ENCODE measurements around the gene CROCC2. TPM values are rescaled to one million over a fixed set of nuclear protein-coding genes. Genes with fewer than 3 reads are reported as not detected.

CROCC2 gene
- total RNA-seq, 1 donor from 2014 or later, result not detected

DNA sequence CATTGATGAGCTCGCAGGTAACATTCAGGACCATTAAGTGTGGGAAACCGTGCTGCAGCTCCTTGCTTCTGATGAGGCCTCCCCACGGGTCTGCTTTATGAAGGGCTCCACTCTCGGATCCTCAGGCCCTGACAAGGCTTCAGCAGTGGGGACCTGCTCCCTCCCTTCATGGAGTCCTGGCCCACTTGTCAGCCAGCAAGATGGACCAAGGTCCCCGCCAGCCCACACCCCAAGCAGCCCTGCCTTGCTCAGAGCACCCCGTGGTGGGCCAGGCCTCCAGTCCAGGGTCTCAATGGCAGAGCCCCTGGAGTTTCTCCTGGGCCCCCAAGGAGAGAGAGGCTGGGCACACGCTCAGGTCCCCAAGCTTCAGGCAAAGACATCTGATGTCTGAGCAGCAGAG lies 41.5 kb downstream of the CROCC2 start:
- Mint-ChIP-seq H3K9me3 (ENCODE audit: unreplicated experiment) (no peaks in the 10 kb centered on the region), H3K27ac (ENCODE audit: unreplicated experiment) (no peak overlapping the region)

DNA sequence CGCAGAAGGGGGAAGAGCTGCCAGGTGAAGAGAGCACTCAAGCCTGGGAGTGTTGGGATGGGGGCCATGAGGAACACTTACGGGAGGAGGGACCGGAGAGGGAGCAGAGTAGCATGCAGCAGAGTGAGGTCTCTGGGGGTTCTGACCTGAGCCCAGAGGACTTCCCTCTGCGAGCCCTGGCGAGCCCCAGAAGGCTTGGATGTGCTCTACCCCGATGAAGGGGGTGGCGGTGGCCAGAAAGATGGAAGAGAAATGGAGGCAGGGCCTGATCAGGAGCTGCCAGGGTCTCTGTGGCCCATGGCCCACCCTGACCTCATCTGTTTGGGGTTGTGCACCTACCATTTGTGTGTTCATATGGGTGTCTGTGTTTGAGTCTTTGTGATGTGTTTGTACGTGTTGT lies 42.0 kb downstream of the CROCC2 start:
- H3K4me3 Mint-ChIP-seq (ENCODE audit: unreplicated experiment), result no peak overlapping the region

More for the DNA sequence above, 41.5 kb downstream of the CROCC2 start:
- Mint-ChIP-seq H3K27me3 (ENCODE audit: unreplicated experiment) (peaks cover 8% of the 10 kb centered on the region), H3K36me3 (ENCODE audit: low read depth, unreplicated experiment) (no peaks in the 10 kb centered on the region), H3K4me1 (ENCODE audit: unreplicated experiment) (no peaks in the 10 kb centered on the region), H3K4me3 (ENCODE audit: unreplicated experiment) (no peak overlapping the region)
- TF ChIP-seq, protein P1, sequence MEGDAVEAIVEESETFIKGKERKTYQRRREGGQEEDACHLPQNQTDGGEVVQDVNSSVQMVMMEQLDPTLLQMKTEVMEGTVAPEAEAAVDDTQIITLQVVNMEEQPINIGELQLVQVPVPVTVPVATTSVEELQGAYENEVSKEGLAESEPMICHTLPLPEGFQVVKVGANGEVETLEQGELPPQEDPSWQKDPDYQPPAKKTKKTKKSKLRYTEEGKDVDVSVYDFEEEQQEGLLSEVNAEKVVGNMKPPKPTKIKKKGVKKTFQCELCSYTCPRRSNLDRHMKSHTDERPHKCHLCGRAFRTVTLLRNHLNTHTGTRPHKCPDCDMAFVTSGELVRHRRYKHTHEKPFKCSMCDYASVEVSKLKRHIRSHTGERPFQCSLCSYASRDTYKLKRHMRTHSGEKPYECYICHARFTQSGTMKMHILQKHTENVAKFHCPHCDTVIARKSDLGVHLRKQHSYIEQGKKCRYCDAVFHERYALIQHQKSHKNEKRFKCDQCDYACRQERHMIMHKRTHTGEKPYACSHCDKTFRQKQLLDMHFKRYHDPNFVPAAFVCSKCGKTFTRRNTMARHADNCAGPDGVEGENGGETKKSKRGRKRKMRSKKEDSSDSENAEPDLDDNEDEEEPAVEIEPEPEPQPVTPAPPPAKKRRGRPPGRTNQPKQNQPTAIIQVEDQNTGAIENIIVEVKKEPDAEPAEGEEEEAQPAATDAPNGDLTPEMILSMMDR (IDR thresholded peaks at IDR 0.05; ENCODE audit: unreplicated experiment), result no peak
- no peak for DNase-seq (ENCODE audit: low spot score)

DNA sequence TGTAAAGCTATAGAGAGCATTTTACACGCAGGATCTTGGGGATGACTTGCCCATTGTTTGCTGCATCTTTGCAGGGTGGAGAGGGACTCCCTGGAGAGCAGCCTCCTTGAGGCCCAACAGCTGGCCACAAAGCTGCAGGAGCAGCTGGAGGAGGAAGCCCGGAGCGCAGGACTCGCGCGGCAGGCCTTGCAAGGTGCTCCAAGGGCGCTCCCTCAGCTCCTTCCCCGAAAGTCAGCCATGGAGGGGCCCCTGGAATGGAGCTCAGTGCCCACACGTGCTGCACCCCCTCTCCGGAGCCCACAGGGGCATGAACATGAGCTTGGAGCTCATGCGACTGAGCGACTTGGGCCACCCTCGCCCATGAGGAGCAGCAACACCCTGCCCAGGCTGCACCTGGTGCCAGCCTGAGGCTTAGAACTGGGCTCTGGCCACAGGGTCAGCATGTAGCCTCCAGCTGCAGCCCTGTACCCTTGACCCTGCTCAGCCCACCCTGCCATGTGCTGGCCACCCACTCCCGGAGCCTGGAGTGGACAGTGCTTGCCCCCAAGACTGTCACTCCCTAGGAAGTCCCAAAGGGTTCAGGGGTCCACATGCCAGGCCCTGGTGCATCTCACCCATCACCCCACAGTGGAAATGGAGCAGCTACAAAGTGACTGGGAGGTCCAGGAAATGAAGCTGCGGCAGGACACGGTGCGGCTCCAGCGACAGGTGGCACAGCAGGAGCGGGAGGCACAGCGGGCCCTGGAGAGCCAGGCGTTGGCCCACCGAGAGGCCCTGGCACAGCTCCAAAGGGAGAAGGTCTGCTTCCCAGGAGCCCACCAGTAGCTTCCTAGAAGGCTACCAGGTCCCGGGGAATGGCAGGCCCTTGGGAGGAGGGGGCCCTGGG lies 43.0 kb downstream of the CROCC2 start:
- Mint-ChIP-seq H3K27me3 (ENCODE audit: unreplicated experiment) (peaks cover 8% of the 10 kb centered on the region), H3K4me1 (ENCODE audit: unreplicated experiment) (no peaks in the 10 kb centered on the region), H3K4me3 (ENCODE audit: unreplicated experiment) (no peak overlapping the region), H3K27ac (ENCODE audit: unreplicated experiment) (no peak overlapping the region), H3K9me3 (ENCODE audit: unreplicated experiment) (no peaks in the 10 kb centered on the region), H3K36me3 (ENCODE audit: low read depth, unreplicated experiment) (no peaks in the 10 kb centered on the region)
- TF ChIP-seq, protein P1 (IDR thresholded peaks at IDR 0.05; ENCODE audit: unreplicated experiment), result no peak
- no peak for DNase-seq (ENCODE audit: low spot score)

More for the DNA sequence above, 42.0 kb downstream of the CROCC2 start:
- Mint-ChIP-seq H3K36me3 (ENCODE audit: low read depth, unreplicated experiment) (no peaks in the 10 kb centered on the region), H3K4me1 (ENCODE audit: unreplicated experiment) (no peaks in the 10 kb centered on the region), H3K27ac (ENCODE audit: unreplicated experiment) (no peak overlapping the region), H3K9me3 (ENCODE audit: unreplicated experiment) (no peaks in the 10 kb centered on the region), H3K27me3 (ENCODE audit: unreplicated experiment) (peaks cover 8% of the 10 kb centered on the region)
- TF ChIP-seq, protein P1 (IDR thresholded peaks at IDR 0.05; ENCODE audit: unreplicated experiment), result no peak
- no peak for DNase-seq (ENCODE audit: low spot score)

DNA sequence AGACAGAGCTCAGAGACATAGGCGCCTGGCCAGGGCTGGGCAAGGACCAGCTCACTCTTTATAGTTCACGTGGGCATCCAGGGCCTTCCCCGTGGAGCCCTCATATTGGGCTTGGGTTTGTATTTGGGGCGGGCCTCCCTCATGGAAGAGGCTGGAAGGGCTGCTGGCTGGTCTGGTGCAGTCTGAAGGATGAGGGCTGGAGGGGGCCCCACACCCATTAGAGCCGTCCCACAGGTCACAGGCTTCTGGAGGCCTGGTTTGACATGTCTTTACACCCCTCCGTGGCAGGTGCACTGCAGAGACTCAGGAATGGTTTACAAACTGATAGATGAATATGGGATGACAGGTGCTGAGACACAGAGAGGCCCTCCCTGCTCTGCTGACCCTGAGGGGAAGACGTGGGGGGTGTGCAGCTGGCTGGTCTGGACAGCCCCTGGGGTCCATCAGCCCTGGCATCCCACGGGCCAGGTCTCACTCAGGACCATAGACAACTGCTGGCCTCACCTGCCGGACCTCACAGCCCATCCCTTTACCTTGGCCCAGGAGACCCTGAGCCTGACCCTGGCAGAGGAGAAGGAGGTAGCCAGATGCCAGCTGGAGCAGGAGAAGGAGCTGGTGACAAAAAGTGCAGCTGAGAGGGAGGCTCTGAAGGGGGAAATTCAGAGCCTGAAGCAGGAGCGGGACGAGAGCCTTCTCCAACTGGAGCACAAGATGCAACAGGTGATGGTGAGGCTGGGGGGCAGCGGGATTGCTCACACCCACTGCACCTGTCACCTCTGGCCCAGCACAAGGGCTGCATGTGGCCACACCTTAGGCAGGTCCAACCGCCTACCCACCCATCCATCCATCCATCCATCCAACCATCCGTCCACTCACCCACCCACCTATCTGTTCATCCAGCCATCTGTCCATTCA lies 43.9 kb downstream of the CROCC2 start:
- no peak for DNase-seq (ENCODE audit: low spot score)
- Mint-ChIP-seq H3K27ac (ENCODE audit: unreplicated experiment) (no peak overlapping the region), H3K9me3 (ENCODE audit: unreplicated experiment) (no peaks in the 10 kb centered on the region), H3K36me3 (ENCODE audit: low read depth, unreplicated experiment) (no peaks in the 10 kb centered on the region), H3K4me1 (ENCODE audit: unreplicated experiment) (no peaks in the 10 kb centered on the region), H3K27me3 (ENCODE audit: unreplicated experiment) (peaks cover 7% of the 10 kb centered on the region), H3K4me3 (ENCODE audit: unreplicated experiment) (no peak overlapping the region)
- TF ChIP-seq, protein P1 (IDR thresholded peaks at IDR 0.05; ENCODE audit: unreplicated experiment), result no peak
